GM18870 (cell line): ENCODE data around the gene F2R.
"Not testable (repeated sequence)": the region's sequence is repeated elsewhere in the genome, so short reads cannot be mapped to it uniquely, and the experiment has no call there.

ENCODE experiments used
- ATAC-seq: cut with Tn5 transposase; IDR thresholded peaks from one replicate; pipeline ENCODE4 v1.9.1; 2021; ENCODE audit warnings: moderate library complexity; ENCODE audit not compliant: unreplicated experiment

The F2R gene

DNA sequence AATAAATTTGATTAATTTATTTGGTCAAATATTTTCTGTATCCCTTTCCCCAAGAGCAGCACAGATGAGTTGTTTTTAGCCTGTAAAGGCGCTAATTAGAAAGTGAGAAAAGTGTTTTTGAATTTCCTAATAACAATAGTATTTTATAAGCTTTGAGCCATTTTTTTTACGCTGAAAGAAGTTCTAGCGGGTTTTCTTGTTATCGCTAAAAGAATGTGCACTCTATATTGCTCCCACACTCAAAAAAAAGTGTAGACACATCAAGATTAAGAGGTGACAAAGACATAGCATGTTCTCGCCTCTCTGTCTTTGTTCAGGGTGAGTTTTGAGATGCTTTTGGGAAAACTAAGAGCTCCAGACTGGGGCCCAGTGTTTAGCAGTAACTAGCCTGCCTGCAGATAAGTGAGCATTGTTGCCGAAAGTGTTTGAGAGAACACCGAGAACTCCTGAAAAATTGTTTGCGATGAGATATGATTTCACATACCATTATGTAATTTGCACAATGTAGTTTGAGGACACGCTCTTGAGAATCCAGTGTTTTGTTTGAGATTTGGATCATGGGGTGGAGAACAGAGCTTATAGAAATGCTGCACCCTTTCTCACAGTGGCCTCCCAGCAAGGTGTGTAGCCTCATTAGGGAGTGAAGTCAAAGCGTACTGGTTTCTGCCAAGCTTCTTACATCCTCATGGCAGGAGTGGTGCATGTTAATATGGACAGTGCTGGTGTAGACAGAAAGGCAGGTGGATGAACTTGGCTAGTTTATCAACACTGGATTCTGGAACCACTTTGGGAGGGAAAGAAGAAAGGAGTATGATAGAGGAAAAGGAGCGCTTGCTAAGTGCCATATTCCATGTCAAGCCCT, 1.5 kb downstream of the F2R start:
- ATAC-seq: no peak

DNA sequence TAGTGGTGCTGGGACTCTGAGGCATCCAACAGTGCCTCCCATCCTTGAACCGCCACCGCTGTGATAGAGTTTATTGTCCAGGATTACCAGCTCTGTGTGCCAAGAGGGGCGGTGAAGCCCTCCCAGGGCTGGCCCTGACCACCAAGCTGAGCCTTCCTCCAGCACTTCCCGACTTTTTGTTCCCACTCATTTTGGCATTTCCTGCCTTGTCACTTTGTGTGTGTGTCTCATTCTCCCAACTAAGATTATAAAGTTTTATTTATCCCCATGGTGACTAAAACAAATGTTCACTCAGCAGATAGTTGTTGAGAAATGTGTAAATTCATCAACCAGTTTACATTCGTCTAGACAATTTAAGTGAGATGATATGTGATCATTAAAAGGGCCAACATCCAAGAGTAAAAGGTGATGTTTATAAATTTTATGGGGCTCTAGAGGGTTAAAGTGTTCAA, 2.5 kb downstream of the F2R start:
- no peak for ATAC-seq

DNA sequence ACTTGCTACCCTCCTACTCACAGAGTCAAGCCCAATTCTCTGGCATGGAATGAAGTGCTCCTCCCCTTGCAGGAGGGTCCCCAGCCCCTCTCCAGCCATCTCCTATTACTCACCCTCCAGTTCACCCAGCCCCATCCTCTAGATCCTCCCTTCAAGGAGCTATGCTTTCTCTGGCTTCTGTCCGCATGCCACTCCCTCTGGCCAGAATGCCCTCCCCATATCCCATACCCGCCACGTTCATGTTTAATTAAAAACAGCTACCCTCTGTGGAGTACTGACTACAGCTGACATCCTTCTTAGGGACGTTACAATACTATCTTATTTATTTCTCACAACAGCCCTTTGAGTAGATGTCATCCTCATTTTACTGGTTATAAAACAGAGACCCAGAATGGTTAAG, 3.0 kb downstream of the F2R start:
- no peak for ATAC-seq

DNA sequence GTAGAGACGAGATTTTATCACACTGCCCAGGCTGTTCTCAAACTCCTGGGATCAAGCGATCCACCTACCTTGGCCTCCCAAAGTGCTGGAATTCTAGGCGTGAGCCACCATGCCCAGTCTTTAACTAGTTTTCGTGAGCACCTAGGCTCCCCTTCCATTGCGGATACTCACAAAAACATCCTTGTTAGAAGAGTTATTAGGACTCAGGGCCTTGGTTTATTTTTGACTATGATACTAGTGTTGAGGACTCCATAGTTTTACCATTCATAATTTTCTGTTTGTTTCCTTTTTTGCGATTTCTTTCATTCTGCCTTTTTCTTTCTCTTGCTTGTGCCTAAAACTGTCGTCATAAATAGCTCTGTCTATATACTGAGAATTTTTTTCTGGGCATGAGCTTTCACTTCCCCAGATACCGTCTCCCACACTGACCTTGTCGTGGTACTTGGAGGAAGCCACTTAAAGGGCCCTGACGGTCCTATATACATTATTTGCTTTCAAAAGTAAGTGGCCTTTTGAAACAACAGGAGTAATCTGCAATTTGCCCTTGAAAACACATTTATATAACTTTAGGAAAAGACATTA, 5.2 kb downstream of the F2R start:
- ATAC-seq: peak; percentile 89

DNA sequence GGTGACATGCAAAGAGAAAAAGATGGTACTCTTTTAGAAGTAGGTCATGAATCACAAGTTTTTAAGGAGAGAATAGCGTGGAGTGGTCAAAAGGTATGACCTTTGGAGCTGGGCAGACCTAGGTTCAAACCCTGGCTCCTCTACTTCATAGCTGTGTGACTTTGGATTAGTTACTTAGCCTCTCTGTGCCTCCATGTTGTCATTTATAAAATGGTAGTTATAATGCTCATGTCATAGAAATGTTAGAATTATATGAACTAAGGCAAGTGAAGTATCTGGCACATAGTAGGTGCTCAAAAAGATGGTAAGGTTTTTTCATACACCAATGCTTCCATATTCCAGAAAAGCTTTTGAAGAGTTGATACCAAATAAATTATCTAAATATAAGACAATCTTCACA, 7.3 kb downstream of the F2R start:
- ATAC-seq: no peak

DNA sequence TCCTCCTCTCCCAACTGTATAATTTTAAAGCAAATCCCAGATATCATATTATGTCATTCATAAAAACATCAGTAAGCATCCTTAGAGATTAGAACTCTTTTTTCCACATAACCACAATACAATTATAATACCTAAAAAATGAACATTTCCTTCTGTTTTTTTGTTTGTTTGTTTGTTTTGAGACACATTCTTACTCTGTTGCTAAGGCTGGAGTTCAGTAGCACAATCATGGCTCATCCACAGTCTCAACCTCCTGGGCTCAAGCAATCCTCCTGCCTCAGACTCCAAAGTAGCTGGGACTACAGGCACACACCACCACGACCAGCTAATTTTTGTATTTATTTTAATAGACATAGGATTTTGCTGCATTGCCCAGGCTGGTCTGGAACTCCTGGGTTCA, 8.0 kb downstream of the F2R start:
- ATAC-seq: no peak

DNA sequence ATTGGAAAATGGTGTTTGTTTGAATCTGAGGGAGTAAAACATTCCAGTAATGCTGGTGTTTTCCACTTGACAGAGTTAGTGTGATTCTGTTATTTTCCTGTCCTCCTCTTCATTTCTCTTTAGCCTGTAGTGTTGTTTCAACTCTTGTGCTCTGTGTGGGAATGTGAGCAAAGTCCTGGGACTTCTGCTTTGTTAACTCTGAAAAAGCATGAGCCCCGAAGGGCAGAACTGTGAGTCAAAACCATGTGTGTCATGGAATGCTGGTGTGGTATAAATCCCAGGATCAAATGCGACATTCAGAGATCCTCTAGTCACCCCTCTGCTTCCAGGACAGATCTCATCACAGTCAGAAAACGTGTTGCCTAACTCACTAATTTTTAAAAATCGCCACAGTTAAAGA, 8.9 kb downstream of the F2R start:
- no peak for ATAC-seq

DNA sequence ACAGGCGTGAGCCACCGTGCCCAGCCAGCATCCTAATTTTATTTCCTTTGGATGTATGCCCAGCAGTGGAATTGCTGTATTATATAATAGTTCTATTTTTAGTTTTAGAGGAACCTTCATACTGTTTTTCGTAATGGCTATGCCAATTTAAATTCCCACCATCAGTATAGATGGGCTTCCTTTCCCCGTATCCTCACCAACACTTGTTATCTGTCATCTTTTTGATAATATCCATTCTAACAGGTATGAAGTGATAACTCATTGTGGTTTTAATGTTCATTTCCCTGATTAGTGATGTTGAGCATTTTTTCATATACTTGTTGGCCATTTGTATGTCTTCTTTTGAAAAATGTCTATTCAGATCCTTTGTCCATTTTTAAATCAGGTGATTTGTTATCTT, 13.0 kb downstream of the F2R start:
- no peak for ATAC-seq

DNA sequence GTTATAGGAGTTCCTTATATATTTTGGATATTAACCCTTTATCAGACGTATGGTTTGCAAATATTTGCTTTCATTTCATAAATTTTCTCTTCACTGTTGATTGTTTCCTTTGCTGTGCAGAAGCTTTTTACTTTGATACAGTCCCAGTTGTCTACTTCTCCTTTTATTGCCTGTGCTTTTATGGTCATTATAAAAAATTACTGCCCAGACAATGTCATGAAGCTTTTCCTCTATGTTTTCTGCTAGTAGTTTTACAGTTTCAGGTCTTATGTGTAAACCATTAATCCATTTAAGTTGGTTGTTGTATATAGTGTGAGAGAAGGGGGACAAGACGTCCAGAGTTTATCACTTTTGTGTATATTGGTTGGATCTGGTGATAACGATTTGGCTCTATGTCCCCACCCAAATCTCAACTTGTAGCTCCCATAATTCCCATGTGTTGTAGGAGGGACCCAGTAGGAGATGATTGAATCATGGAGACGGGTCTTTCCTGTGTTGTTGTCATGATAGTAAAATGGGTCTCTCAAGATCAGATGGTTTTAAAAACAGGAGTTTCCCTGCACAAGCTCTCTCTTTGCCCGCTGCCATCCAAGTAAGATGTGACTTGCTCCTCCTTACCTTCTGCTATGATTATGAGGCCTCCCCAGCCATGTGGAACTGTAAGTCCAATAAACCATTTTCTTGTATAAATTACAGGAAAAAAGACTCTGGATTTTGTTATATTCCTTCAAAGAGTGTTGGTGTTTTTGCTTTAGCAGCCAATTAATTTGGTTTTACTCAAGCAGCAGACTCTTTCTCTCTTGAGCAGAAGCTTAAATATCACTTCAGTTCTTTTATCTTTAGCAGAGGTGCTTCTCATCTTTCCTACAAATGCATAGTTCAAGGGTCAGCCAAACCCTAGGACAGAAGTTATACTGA, 13.7 kb downstream of the F2R start:
- ATAC-seq: no peak

DNA sequence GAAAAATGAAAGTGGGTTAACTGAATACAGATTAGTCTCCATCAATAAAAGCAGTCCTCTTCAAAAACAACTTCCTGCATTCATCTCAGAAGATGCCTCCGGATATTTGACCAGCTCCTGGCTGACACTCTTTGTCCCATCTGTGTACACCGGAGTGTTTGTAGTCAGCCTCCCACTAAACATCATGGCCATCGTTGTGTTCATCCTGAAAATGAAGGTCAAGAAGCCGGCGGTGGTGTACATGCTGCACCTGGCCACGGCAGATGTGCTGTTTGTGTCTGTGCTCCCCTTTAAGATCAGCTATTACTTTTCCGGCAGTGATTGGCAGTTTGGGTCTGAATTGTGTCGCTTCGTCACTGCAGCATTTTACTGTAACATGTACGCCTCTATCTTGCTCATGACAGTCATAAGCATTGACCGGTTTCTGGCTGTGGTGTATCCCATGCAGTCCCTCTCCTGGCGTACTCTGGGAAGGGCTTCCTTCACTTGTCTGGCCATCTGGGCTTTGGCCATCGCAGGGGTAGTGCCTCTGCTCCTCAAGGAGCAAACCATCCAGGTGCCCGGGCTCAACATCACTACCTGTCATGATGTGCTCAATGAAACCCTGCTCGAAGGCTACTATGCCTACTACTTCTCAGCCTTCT, 16.6 kb downstream of the F2R start:
- no peak for ATAC-seq

DNA sequence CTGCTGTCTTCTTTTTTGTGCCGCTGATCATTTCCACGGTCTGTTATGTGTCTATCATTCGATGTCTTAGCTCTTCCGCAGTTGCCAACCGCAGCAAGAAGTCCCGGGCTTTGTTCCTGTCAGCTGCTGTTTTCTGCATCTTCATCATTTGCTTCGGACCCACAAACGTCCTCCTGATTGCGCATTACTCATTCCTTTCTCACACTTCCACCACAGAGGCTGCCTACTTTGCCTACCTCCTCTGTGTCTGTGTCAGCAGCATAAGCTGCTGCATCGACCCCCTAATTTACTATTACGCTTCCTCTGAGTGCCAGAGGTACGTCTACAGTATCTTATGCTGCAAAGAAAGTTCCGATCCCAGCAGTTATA, 17.1 kb downstream of the F2R start:
- peak; percentile 45 for ATAC-seq

DNA sequence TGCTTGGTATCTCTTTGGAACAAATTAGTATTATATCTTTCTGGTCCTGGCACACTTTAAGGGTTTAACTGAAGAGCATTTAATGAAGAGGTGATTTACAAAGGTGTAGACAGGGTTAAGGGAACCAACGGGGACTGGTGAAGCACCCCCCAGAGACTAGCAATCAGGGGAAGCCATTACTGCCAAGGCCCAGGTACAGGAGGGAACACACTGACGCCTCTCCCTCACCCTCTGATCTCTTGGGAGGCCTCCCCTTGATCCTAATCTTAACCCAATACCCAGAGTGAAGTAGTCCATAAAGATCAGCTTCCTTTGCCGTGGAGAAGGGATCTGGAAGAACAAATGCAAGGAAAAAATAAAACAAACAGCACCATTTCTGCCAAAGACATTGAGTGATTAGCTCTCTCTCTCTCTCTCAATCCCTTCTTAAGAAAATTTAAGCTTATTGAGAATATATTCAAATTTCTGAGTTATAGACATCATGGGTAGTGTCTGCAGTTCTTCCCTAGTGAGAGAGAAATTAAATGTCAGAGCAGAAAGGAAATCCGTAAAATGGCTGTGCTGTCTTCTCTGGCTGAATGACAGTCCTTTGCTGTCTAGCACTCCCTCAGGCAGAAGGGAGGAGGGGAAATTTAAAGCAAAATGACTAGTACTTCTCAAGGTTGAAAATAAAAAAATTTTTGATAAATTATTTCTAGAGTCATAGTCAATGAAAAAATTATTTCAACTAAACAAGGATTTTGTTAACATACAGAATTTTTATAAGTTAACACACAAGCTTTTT, 20.0 kb downstream of the F2R start:
- no peak for ATAC-seq

DNA sequence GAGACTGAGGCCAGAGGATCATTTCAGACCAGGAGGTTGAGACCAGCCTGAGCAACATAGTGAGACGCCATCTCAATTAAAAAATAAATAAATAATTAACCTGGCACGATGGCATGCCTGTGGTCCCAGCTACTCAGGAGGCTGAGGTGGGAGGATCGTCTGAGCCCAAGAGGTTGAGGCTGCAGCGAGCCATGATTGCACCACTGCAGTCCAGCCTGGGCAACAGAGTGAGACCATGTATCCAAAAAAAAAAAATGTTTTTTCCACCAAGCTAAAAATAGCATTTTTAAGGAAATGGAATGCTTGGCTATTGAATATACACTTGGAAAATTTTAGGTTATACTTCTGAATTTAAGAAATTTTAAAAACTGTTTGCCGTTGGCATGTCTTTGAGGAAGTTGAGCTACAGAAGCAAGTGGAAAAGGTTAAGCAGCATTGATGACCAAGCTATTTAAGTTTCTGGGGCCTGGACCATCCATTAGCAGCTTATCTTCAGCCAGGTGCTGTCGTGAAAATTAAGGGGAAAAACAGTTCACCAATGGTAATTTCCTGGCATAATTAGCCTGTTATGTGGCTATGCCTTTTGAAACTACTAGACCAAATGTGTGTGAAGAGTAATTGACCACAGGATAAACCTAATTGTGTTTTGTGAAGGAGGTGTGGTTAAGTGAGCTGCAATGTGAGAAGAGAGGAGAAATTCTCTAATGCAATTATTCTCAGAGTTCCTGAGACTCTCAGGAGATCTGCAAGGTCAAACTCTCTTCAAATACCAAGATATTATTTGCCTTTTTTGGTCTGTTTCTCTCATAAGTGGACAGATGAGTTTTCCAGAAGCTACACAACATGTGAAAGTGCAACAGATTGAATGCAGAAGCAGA, 21.0 kb downstream of the F2R start:
- ATAC-seq: peak; percentile 29

DNA sequence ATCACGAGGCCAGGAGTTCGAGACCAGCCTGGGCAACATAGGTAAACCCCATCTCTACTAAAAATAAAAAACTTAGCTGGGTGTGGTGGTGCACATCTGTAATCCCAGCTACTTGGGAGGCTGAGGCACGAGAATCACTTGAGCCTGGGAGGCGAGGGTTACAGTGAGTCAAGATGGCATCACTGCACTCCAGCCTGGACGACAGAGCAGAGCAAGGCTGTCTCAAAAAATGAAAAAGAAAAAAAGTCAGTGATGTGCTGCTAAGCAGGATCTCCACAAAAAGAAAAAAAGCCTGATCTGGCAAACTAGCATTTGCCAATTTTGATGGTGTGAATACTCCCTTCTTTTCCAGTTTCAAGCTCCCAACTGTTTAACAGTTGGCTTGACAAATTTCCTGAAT, 21.9 kb downstream of the F2R start:
- ATAC-seq: no peak

DNA sequence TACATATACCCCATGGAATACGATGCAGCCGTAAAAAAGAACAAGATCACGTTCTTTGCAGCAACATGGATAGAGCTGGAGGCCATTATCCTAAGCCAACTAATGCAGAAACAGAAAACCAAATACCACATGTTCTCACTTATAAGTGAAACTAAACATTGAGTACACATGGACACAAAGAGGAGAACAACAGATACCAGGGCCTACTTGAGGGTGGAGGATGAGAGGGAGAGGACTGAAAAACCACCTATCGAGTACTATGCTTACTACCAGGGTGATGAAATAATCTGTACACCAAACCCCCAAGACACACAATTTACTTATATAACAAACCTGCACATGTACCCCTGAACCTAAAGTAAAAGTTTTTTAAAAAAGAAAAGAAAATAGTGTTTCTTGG, 25.6 kb downstream of the F2R start:
- not testable (repeated sequence) for ATAC-seq

DNA sequence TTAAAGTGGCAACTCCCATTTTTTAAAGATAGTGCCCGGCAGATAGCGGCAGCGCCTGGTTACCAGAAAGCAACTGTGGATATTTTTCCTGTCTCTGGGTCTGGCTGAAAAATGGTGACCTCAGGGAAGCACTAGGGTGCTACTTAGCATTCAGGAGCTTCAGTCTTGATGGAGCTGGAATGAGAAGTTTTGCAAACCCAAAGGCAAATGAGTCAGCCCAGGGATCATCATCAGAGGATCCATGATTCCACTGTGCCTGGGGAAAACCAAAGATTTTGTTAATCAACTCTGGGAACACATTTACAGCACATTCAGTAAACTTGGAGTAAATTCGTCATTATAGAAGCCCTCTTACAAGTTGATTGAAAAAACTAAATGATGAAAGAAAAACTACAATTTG, 26.7 kb downstream of the F2R start:
- ATAC-seq: no peak

DNA sequence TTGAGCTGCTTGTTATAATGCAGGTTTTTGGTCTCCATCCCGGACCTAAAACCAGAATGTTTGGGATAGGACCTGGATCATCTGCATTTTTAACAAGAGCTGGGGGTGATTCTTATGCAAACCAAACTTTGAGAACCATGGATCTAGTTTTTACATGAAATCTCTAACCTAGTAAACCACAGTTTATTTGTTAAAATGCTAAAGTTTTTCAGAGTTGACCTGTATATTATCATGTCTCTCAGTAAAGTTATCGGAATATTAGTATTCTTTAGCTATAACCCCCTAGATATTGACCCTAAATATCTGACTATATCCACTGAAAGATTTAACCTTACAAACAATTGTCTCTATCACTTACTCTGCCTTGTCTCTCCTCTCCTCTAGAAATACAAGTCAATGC, 28.7 kb downstream of the F2R start:
- ATAC-seq: no peak

DNA sequence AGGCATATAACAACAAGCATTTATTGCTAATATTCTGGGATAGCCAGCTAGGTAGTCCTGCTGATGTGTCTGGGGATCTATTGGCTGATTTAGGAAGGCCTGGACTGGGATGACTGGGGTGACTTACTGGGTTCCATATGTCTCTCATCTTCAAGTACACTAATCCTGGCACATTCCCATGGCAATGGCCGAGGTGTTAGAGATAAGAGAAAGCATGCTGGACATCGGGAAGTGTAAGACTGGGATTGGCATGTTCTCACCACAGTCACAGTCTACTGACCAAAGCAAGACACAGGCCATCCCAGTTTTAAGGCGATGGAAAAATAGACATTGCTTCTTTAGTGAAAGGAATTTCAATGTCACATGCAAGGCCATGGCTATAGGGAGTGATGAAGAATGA, 29.7 kb downstream of the F2R start:
- ATAC-seq: no peak

DNA sequence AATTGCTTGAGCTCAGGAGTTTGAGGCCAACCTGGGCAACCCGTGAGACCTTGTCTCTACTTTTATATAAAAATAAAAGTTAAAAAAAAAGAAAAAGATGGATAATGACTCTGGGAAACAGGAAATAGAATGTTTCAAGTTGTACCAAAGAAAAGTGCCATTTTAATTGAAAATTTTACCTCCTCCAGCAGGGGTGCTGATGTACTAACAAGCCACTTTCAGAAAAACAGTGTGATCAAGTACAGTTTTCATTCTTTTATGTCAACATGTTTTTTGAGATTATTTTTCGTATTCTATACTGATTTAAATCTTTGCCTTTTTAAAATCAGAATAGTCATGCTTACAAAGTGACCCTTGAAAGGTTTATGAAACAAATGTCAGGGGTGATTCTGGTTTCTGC, 30.8 kb downstream of the F2R start:
- ATAC-seq: no peak
